Hepatocyte (in vitro differentiated cells): ENCODE data around the gene MC1R. TPM values are rescaled to one million over a fixed set of nuclear protein-coding genes. Genes with fewer than 3 reads are reported as not detected.
"Not testable (repeated sequence)": the region's sequence is repeated elsewhere in the genome, so short reads cannot be mapped to it uniquely, and the experiment has no call there.

Experiments used
- DNase-seq: peaks from one replicate; pipeline ENCODE4 v3.0.0-alpha.2; 2016; ENCODE audit warnings: low spot score
- H2AFZ ChIP-seq: fragments of 200-600 bp; sonication (generic); 2 replicates; pipeline ENCODE4 v1.6.0; 2016; ENCODE audit warnings: antibody characterized with exemption, mild to moderate bottlenecking
- H3K27ac ChIP-seq: fragments of 200-600 bp; sonication (generic); 2 replicates; pipeline ENCODE4 v1.5.1; 2016; ENCODE audit warnings: mild to moderate bottlenecking
- H3K27me3 ChIP-seq: fragments of 200-600 bp; sonication (generic); 2 replicates; pipeline ENCODE4 v1.6.1; 2016
- H3K36me3 ChIP-seq: fragments of 200-600 bp; sonication (generic); replicated peaks from 2 replicates; pipeline ENCODE4 v1.5.1; 2016; ENCODE audit warnings: low read depth; ENCODE audit not compliant: insufficient read depth
- H3K4me1 ChIP-seq: fragments of 200-600 bp; sonication (generic); 2 replicates; pipeline ENCODE4 v1.5.1; 2016; ENCODE audit warnings: mild to moderate bottlenecking, moderate library complexity; ENCODE audit not compliant: insufficient read depth
- H3K4me2 ChIP-seq: fragments of 200-600 bp; sonication (generic); 2 replicates; pipeline ENCODE4 v1.6.0; 2016
- H3K4me3 ChIP-seq: fragments of 200-600 bp; sonication (generic); 2 replicates; pipeline ENCODE4 v1.5.1; 2016; ENCODE audit warnings: mild to moderate bottlenecking
- H3K79me2 ChIP-seq: fragments of 200-600 bp; sonication (generic); 2 replicates; pipeline ENCODE4 v1.6.0; 2017; ENCODE audit warnings: mild to moderate bottlenecking
- H3K9me2 ChIP-seq: fragments of 200-600 bp; sonication (generic); replicated peaks from 2 replicates; pipeline ENCODE4 v1.6.0; 2017; ENCODE audit warnings: mild to moderate bottlenecking; ENCODE audit not compliant: insufficient read depth
- H3K9me3 ChIP-seq: fragments of 200-600 bp; sonication (generic); 2 replicates; pipeline ENCODE4 v1.5.1; 2016; ENCODE audit warnings: low read depth, mild to moderate bottlenecking
- H4K20me1 ChIP-seq: fragments of 200-600 bp; sonication (generic); 2 replicates; pipeline ENCODE4 v1.6.0; 2016; ENCODE audit warnings: mild to moderate bottlenecking; ENCODE audit not compliant: insufficient read depth, poor library complexity, severe bottlenecking
- EZH2 ChIP-seq: fragments of 200-600 bp; sonication (generic); IDR thresholded peaks from 2 replicates; pipeline ENCODE4 v1.6.1; 2016; ENCODE audit warnings: antibody characterized with exemption, mild to moderate bottlenecking, borderline replicate concordance
- EZH2phosphoT487 ChIP-seq: fragments of 200-600 bp; sonication (generic); IDR thresholded peaks from one replicate; pipeline ENCODE4 v1.6.1; 2018; ENCODE audit warnings: antibody characterized with exemption, mild to moderate bottlenecking, low read depth, moderate library complexity; ENCODE audit not compliant: unreplicated experiment, severe bottlenecking
- WGBS: methylation state at CpG from one replicate; pipeline ENCODE4 v1.1.6; 2016; ENCODE audit warnings: low lambda C conversion rate; ENCODE audit errors: missing lambda C conversion rate; 5-methylcytosine and 5-hydroxymethylcytosine counted together
- polyA plus RNA-seq: library from polyadenylated mRNA; unstranded; fragments of >200 nt; fragmentation: Nextera tagmentation; extraction: Ambion mirVana; gene quantifications from 2 replicates; pipeline ENCODE4 v1.2.1, GENCODE V29; 2016
- total RNA-seq: library from RNA; depleted of rRNA; stranded (reverse); fragments of >200 nt; gene quantifications from 2 replicates; pipeline ENCODE4 v1.2.3, GENCODE V29; 2014
- TF ChIP-seq, protein P1 (sequence below): fragments of 200-600 bp; sonication (generic); IDR thresholded peaks from 2 replicates; pipeline ENCODE4 v1.5.1; 2016; ENCODE audit warnings: antibody characterized with exemption, mild to moderate bottlenecking; ENCODE audit not compliant: poor library complexity

The MC1R gene
- total and polyA plus RNA-seq, 2 experiments from 2014 or later: 3.4 to 4.2 TPM

DNA sequence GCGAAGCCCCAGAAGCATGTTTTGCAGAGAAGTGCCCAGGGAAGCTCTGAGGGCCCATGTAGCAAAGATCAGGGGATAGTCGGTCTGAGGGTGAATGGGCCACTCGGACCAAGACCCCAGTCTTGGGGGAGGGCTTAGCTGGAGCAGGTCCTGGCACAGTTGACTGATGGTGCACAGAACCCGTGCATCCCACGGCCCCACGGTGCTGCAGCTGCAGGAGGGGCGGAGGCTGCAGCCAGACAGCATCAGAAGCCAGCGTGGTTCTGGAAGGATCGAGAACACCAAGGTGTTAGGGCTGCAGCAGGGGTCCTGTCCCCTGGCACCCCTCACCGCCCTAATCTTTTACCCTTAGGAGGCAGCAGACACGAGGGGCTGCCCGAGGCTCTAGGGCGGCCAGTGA lies 6.5 kb upstream of the MC1R start:
- DNase-seq: no peak
- Histone ChIP-seq H3K27me3 (no peaks in the 10 kb centered on the region), H3K4me2 (no peak overlapping the region), H3K27ac (no peak overlapping the region), H2AFZ (no peak overlapping the region), H3K79me2 (no peaks in the 10 kb centered on the region), H4K20me1 (no peaks in the 10 kb centered on the region), H3K9me2 (no peaks in the 10 kb centered on the region), H3K36me3 (no peaks in the 10 kb centered on the region), H3K9me3 (no peaks in the 10 kb centered on the region), H3K4me1 (no peaks in the 10 kb centered on the region), H3K4me3 (no peak overlapping the region)
- TF ChIP-seq, protein P1, sequence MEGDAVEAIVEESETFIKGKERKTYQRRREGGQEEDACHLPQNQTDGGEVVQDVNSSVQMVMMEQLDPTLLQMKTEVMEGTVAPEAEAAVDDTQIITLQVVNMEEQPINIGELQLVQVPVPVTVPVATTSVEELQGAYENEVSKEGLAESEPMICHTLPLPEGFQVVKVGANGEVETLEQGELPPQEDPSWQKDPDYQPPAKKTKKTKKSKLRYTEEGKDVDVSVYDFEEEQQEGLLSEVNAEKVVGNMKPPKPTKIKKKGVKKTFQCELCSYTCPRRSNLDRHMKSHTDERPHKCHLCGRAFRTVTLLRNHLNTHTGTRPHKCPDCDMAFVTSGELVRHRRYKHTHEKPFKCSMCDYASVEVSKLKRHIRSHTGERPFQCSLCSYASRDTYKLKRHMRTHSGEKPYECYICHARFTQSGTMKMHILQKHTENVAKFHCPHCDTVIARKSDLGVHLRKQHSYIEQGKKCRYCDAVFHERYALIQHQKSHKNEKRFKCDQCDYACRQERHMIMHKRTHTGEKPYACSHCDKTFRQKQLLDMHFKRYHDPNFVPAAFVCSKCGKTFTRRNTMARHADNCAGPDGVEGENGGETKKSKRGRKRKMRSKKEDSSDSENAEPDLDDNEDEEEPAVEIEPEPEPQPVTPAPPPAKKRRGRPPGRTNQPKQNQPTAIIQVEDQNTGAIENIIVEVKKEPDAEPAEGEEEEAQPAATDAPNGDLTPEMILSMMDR: no peak
- TF ChIP-seq EZH2: no peak
- no peak for TF ChIP-seq EZH2phosphoT487
- WGBS: 93% methylated on average over 13 of the region's 13 CpGs

DNA sequence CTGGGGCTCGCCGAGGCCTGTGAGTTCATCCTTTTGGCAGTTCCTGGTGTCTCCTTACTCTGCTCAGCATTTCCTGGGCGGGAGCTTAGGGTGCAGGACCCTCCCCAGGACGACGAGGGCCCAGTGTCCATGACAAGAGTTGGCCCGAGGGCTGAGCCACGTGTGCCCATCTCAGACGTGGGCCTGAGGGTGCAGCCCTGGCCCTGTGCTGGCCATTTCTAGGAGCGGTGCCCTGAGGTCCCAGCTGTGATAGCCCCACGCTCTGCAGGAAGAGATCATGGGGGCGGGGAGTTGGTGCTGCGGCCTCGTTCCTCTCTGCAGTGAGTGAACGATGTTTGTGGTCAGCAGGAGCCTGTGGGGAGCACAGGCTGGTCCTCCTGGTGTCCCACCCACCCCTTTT lies 6.0 kb upstream of the MC1R start:
- Histone ChIP-seq H3K27ac (no peak overlapping the region), H3K4me1 (no peaks in the 10 kb centered on the region), H2AFZ (no peak overlapping the region), H3K9me2 (no peaks in the 10 kb centered on the region), H3K79me2 (no peaks in the 10 kb centered on the region), H3K9me3 (no peaks in the 10 kb centered on the region), H3K4me2 (no peak overlapping the region), H3K36me3 (no peaks in the 10 kb centered on the region), H3K4me3 (no peak overlapping the region), H4K20me1 (no peaks in the 10 kb centered on the region), H3K27me3 (no peaks in the 10 kb centered on the region)
- DNase-seq: no peak
- no peak for TF ChIP-seq EZH2phosphoT487
- no peak for TF ChIP-seq EZH2
- TF ChIP-seq, protein P1: no peak
- WGBS: 88% methylated on average over 14 of the region's 14 CpGs

DNA sequence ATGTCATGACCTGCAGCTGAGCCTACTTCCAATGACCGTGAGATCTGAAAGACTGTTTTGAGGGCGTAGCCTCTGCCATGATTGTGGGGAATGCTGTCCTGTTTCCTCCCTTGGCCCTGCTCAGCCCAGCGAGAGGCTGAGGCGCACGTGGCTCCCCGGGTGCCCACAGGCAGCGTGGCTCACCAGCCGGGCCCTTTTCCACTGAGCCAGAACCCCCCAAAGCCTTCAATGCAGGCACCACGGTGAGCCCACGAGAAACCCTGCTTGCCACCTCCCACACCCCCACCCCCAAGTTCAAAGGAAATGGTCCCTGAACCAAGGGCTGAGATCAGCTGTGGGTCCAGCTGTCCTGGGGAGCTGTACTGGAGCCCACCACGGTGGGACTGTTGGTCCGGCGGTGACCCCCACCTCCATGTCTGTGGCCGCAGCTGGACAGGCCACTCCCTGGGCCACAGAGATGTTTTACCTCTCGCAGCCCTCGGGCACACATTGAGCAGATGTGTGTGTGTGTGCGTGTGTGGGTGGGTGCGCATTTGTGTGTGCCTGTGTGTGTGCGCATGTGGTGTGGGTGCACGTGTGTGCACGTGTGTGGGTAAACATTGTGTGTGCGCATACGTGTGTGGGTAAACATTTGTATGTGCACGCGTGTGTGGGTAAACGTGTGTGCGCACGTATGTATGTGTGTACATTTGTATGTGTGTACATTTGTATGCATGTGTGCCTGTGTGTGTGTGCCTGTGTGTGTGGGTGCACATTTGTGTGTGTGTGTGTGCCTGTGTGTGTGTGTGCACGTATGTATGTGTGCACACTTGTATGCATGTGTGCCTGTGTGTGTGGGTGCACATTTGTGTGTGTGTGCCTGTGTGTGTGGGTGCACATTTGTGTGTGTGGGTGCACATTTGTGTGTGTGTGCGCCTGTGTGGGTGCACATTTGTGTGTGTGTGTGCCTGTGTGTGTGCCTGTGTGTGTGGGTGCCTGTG lies 5.0 kb upstream of the MC1R start:
- Histone ChIP-seq H3K9me3 (no peaks in the 10 kb centered on the region), H3K27ac (no peak overlapping the region), H3K79me2 (no peaks in the 10 kb centered on the region), H3K27me3 (no peaks in the 10 kb centered on the region), H4K20me1 (no peaks in the 10 kb centered on the region), H2AFZ (no peak overlapping the region), H3K36me3 (no peaks in the 10 kb centered on the region), H3K4me2 (no peak overlapping the region), H3K4me3 (no peak overlapping the region), H3K4me1 (peaks cover 8% of the 10 kb centered on the region), H3K9me2 (no peaks in the 10 kb centered on the region)
- TF ChIP-seq, protein P1: no peak
- TF ChIP-seq EZH2phosphoT487: no peak
- no peak for TF ChIP-seq EZH2
- 93% methylated on average over 30 of the region's 30 CpGs for WGBS
- no peak for DNase-seq

DNA sequence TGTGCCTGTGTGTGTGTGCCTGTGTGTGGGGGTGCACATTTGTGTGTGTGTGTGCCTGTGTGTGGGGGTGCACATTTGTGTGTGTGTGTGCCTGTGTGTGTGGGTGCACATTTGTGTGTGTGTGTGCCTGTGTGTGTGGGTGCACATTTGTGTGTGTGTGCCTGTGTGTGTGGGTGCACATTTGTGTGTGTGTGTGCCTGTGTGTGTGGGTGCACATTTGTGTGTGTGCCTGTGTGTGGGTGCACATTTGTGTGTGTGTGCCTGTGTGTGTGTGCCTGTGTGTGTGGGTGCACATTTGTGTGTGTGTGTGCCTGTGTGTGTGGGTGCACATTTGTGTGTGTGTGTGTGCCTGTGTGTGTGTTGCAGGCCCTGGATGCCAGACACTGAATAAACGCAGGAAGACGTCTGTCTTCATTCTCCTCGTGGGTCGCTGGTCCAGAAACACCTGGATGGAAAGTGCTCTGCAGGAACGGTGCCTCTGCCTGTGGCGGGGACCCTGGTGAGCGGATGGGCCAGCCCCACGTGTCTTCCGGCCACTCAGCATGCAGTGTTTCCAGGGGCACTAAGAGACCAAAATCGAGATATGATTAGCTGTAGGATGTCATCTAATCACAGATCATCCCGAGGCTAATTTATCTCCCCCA lies 3.9 kb upstream of the MC1R start:
- 78% methylated on average over 11 of the region's 11 CpGs for WGBS
- H3K36me3 ChIP-seq, DNase-seq, H3K4me3 ChIP-seq, H2AFZ ChIP-seq, H4K20me1 ChIP-seq, H3K9me2 ChIP-seq, H3K27ac ChIP-seq, H3K4me2 ChIP-seq, H3K27me3 ChIP-seq, H3K9me3 ChIP-seq, H3K79me2 ChIP-seq: not testable (repeated sequence)
- H3K4me1 ChIP-seq: peaks cover 12% of the 10 kb centered on the region
